ENCODE results near the gene OR7C2.

Gene OR7C2

DNA sequence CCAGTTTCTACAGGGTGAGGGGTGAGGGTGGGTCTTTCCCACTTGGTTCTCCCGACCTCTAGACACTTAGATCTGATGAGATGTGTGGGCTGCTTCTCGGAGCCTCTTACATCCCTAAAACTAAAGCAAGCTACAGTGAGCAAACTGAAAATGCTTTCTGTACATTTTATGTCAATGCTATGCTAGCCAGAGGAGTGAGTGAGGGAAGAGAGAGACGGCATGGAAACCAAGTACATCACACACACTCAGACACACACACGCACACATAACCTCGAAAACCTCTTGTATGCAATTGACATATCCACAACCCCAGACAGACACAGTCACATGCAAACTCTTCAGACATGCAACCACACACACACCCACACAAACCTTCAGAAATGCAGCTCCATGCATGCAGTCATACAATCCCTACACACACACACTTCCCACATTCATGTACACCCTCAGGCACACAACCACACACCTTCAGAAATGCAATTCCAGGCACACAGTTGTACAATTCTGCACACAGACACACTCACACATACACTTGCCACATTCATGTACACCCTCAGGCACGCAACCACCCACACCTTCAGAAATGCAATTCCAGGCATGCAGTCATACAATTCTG is 37.0 kb downstream of the OR7C2 start:
- no peak overlapping the region for H3K27ac ChIP-seq
- TF ChIP-seq ZFX (IDR thresholded peaks at IDR 0.05; ENCODE audit: borderline replicate concordance) (no peak), CTCF (IDR thresholded peaks at IDR 0.05) (no peak)

DNA sequence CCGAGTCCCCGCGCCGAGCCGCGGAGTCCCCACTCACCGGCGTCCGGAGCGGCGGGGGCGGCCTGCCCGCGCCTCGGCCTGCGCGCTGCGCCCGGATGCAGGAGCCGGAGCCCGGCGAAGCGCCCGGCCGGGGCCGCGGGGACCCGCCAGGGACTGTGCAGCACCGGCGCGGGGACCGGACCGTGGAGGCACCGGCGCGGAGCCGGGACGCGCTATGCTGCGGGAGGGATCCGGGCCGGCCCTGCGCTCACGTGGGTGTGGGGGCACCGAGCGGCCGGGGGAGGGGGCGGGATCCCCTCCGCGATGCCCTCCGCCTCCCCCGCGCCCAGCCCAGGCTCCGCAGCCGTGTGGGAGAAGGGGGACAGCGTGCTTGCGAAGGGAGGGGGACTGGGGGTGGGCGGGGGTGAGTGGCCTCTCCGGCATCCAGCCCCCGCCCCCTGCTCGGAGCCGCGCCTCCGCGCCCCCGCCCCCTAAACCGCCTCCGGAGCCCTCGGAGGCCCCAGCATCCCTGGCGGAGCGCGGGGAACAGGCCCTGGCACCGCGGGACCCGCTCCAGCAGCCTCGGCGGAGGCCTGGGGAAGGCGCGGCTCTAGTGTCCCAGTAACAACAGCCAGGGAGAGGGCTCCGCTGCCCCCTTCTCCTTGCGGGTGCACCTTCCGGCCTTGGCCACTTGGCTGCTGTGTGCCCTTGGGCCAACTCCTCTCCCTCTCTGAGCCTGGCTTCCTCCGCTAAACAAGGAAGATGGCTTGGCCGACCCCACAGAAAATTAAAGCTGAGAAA is 38.4 kb downstream of the OR7C2 start, which contains the start of gene SLC1A6:
SLC1A6 (minus strand) TSS at position 389 of the 780 bp plus-strand sequence. CDS start 6,954 bp downstream, outside the sequence.
- TF ChIP-seq CTCF (IDR thresholded peaks at IDR 0.05), result no peak
- no peak for TF ChIP-seq ZFX (IDR thresholded peaks at IDR 0.05; ENCODE audit: borderline replicate concordance)
- H3K27ac ChIP-seq, result no peak within 1 kb of the TSS

DNA sequence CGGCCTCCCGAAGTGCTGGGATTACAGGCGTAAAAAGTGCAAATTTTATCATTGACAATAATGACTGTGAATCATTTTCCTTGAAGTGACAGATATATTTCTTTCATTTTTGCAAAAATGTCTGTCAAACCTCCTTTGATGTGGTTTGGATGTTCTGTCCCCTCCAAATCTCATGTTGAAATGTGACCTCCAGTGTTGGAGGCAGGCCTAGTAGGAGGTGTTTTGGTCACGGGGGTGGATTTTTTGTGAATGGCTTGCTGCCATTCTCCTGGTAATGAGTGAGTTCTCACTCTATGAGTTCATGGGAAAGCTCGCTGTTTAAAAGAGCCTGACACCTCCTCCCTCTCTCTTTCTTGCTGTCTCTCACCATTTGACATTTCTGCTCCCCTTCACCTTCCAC is 43.8 kb downstream of the OR7C2 start:
- TF ChIP-seq CTCF (IDR thresholded peaks at IDR 0.05) (no peak), ZFX (IDR thresholded peaks at IDR 0.05; ENCODE audit: borderline replicate concordance) (no peak)
- H3K27ac ChIP-seq, result no peak overlapping the region
